ENCODE data around the gene B3GALT5. TPM values are rescaled to one million over a fixed set of nuclear protein-coding genes. Genes with fewer than 3 reads are reported as not detected.
"Not testable (repeated sequence)": the region's sequence is repeated elsewhere in the genome, so short reads cannot be mapped to it uniquely, and the experiment has no call there.

B3GALT5 gene
- total RNA-seq, 1 experiment from 2014 or later = 1.6 TPM

- DNase-seq (ENCODE audit: low read depth) = no peak
Measured at GRCh38 chr21:39666681-39667315, 54.1 kb downstream of the B3GALT5 start.

DNA sequence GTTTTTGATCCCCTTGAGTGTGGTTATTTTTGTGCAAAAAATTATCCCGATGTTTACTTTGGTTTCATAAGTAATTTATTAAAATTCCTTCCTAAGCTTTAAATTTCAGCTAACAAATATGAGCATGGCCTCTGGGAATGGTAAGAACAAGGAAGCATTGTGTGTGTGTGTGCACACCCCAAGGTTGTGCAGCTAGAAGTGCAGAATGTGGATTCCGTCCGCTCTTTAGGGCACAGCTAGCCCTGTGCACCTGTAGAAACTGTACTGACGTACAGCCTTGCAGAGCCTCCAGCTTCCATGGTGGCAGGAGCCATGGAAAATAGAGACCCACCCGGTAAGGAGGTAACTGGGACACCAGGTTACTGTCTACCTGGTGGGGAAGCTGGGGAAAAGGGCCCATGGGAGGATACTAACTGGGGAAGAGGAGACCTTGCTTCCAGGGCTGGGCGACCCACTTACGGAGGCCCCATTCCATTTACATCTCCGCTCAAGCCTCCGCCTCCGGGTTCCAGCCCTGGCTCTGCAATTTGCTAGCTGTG, 54.7 kb downstream of the B3GALT5 start:
- no peak for DNase-seq (ENCODE audit: low read depth)

- no peak for DNase-seq (ENCODE audit: low read depth)
Measured at GRCh38 chr21:39668369-39668768, 55.6 kb downstream of the B3GALT5 start.

DNA sequence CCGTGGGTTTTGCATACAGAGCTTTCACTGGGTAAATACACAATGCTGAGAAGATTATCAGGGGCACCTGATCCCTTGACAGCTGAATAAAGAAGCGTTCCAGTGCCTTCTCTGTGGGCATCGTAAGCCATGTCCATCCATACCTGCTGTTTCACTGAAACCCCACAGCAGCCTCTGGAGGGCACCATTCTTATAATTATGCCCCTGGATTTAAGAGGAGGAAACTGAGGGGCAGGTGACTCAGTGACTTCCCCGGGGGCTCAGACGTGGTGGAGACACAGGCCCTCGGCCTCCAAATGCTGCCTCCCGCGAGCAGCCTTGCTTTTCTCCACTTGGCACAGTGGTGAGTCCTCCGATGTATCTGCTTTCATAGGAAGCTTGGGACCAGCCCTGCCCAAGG, 56.7 kb downstream of the B3GALT5 start:
- no peak for DNase-seq (ENCODE audit: low read depth)

GRCh38 chr21:39669976-39670661, 57.4 kb downstream of the B3GALT5 start:
- no peak for DNase-seq (ENCODE audit: low read depth)

GRCh38 chr21:39670701-39671100, 58.0 kb downstream of the B3GALT5 start:
- DNase-seq (ENCODE audit: low read depth) = no peak

- no peak for DNase-seq (ENCODE audit: low read depth)
Measured at GRCh38 chr21:39671986-39672385, 59.2 kb downstream of the B3GALT5 start.

DNA sequence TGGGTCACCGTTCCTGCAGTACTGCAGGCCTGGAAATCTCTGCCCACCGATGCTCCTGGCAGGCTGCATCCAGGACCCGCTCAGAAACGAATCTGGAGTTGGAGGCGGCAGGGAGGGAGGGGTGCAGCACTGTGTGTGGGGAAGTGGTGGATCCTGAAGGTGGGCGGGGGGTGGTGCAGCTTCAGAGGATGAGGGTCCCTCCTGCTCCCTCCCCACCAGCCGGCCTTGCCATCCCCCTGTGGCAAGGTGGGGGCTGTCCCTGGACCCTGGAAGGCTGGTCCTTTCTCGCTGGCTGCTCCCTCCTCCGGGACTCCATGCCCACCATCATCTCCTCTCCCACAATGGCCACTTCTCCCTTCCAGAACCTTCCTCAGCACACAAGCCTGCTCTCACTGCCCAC, 60.4 kb downstream of the B3GALT5 start:
- no peak for DNase-seq (ENCODE audit: low read depth)

GRCh38 chr21:39673736-39674135, 61.0 kb downstream of the B3GALT5 start:
- DNase-seq (ENCODE audit: low read depth) = no peak

- no peak for DNase-seq (ENCODE audit: low read depth)
Measured at GRCh38 chr21:39674801-39675200, 62.1 kb downstream of the B3GALT5 start.

DNA sequence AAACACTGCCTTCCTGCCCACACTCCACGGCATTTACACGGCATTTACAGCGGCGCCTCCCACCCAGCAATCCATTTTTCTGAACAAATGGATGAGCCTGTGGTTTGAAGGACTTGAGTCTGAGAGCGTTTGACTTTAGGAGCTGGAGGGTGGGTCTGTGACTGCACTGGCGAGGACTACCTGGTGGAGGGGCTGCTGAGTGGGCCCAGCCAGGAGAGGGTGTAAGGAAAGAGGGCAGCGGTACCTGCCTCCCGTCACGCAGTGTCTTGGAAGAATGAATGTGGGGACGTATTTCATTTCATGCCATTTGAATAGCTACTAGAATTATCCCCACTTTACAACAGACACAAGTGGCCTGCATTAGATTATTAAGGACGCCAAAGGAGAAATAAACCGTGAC, 62.9 kb downstream of the B3GALT5 start:
- DNase-seq (ENCODE audit: low read depth) = no peak

- peak; percentile 75 for DNase-seq (ENCODE audit: low read depth)
Measured at GRCh38 chr21:39675993-39676661, 63.4 kb downstream of the B3GALT5 start.

GRCh38 chr21:39680216-39680615, 67.5 kb downstream of the B3GALT5 start:
- no peak for DNase-seq (ENCODE audit: low read depth)

DNA sequence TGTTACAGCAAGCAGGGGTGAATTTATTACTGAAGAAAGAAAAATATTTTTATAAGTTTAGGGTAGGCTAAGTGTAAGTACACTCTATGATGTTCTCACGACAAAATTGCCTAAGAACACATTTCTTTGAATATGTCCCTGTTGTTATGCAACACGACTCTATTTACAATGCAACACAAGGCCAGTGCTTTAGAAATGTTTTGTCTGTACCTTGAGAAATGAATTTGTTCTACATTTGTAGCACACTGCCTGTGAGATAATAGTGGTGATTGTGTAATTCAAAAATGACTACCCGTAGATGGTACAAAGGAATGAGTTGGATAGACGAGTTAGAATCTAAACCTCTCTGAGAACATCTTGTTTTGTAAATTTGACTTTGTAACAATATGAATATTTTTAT, 68.5 kb downstream of the B3GALT5 start:
- DNase-seq (ENCODE audit: low read depth) = peak; percentile 77

GRCh38 chr21:39681845-39682244, 69.1 kb downstream of the B3GALT5 start:
- DNase-seq (ENCODE audit: low read depth) = peak; percentile 84

GRCh38 chr21:39685236-39685635, 72.5 kb downstream of the B3GALT5 start:
- DNase-seq (ENCODE audit: low read depth) = no peak

DNA sequence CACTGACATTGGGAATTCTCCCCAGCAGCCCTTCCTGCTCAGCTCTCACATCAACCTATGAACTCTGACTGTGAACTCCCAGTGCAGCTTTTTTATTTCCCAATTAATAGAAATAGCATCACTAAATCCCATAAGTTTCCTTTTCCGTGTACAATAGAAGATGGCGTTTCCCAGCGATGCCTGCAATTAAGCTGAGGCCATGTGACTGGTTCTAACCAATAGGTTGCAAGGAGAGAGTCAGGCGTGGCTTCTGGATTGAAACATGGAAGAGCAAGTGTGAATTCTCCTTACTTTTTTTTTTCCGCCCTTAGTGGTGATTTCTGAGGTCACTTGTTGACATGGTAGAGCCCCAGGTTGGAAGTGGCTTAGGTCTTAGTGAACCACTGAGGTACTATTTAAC, 73.3 kb downstream of the B3GALT5 start:
- no peak for DNase-seq (ENCODE audit: low read depth)

DNA sequence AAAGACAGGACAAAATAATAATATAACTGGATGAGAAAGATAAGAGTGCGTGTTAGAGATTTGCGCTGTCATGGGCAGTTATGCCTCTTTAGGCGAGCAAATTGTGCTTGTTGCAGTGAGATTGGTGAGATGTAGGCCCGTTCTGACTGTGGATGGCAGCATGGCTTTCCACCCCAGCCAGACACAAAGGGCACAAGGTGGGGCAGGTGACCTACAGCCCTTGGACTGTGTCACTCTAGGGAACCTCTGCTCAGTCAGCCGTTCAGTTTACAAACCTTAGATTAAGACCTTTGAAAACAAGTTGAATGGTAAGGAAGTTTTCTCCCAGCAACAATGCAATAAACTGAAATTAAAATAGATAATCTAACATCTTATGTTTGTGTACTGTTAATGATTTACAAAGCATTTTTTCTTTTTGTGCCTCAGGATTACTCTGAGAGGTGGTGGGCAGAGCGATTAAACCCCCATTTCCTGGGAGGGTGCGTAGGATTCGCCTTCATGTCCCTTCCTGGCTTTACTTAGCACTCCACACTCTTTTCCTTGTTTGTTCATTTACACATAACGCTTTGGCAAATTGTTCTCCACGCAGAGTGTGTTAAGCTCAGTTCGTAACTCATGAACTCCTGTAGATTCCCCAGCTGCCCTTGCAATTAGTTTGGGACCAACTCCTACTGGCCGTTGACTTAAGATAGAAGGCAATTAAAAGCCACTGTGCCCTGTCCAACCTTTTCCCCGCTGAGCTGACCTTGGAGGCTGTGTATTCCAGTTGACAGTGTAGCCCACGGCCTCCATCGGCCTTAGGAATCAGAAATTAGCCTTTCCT, 74.1 kb downstream of the B3GALT5 start:
- no peak for DNase-seq (ENCODE audit: low read depth)

DNA sequence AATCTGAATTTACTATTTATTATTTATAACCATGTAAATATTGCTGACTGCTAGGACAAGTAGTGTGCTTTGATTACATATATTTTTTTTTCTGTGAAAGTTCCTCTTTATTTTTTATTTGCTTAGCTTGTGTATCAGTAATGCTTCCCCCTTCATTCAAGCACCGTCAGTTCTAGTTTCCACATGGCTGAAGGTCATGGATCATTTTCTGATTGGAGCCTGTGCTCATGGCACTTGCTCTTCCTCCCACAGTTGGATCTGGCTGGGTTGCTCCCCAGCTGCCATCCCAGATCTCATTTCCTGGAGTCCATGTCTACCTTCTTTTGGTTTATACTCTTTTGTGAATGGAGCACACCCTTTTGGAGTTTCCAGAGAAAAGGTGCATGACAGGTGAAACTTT, 75.3 kb downstream of the B3GALT5 start:
- no peak for DNase-seq (ENCODE audit: low read depth)

DNA sequence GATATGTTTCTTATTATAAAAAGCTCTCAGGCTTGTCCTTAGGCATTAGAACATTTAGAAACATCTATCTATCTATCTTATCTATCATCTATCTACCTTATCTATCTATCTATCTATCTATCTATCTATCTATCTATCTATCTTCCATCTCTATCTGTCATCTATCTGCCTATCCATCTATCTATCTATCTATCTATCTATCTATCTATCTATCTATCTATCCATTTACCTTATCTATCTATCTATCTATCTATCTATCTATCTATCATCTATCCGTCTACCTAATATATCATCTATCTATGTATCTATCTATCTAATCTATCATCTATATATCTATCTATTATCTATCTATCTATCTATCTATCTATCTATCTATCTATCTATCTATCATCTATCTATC, 77.1 kb downstream of the B3GALT5 start:
- DNase-seq (ENCODE audit: low read depth) = not testable (repeated sequence)

DNA sequence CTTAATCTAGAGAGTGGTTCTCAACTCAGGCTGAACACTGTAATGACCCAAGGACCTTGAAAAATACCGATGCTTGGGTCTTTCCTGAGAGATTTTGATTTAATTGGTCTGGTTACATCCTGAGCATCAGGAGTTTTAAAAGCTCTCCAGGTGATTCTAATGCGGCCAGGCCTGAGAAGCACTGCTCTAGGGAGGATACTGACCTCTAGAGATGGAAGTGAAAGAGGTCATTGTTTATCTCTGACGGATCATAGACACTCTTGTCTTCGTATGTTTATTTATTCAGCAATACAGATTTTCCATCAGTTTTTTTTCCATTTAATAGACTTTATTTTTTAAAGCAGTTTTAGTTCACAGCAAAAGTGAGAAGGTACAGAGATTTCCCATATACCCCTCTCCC, 77.7 kb downstream of the B3GALT5 start:
- no peak for DNase-seq (ENCODE audit: low read depth)

- no peak for DNase-seq (ENCODE audit: low read depth)
Measured at GRCh38 chr21:39694750-39695149, 82.0 kb downstream of the B3GALT5 start.
